ENCODE measurements around the gene ATRNL1. TPM values are rescaled to one million over a fixed set of nuclear protein-coding genes. Genes with fewer than 3 reads are reported as not detected.

The ATRNL1 gene
- total and polyA plus RNA-seq, 2 of the 8 experiments (the other 6 are each of a cell fraction or from before 2014, with no cell fraction given), result 5.1 to 17.6 TPM

- TF ChIP-seq SAP30 (IDR thresholded peaks at IDR 0.05; ENCODE audit: insufficient read depth, insufficient replicate concordance, low read length) (no peak), TCF12 (IDR thresholded peaks at IDR 0.05; ENCODE audit: low read depth, low read length) (no peak), NRF1 (IDR thresholded peaks at IDR 0.05; ENCODE audit: low read depth, low read length) (no peak), GTF2F1 (IDR thresholded peaks at IDR 0.05; ENCODE audit: borderline replicate concordance, low read depth, low read length) (no peak)
Observed at GRCh38 chr10:115875172-115875571, 782.0 kb downstream of the ATRNL1 start (continued).

Data from H1 (cell line).